CD4-positive, alpha-beta T cell treated with Interleukin-1 beta for 1 hour (primary cell): ENCODE results near the gene REC8.

Experiments
- DNase-seq, 2 donors: peaks; one replicate each; pipeline ENCODE4 v3.0.0-alpha.2; 2020 to 2022

REC8 gene

GRCh38 chr14:24139272-24139934 lies 32.5 kb upstream of the REC8 start:
- DNase-seq: peak in 1 of 2 donors; percentile 31

- peak; percentile 99 for DNase-seq
Measured at GRCh38 chr14:24141097-24141880, 30.6 kb upstream of the REC8 start, which contains the start of gene EMC9. Gene EMC9 (minus strand): TSS chr14:24141591. CDS start chr14:24141304, 287 bp downstream.

GRCh38 chr14:24143511-24143910 lies 28.4 kb upstream of the REC8 start:
- no peak for DNase-seq

GRCh38 chr14:24144451-24144850 lies 27.4 kb upstream of the REC8 start:
- DNase-seq: no peak

- DNase-seq: no peak
Measured at GRCh38 chr14:24145219-24145618, 26.7 kb upstream of the REC8 start.

GRCh38 chr14:24145690-24146452 lies 26.0 kb upstream of the REC8 start:
- no peak for DNase-seq

GRCh38 chr14:24146453-24146977 lies 25.4 kb upstream of the REC8 start, which contains the start of gene PSME2:
Gene PSME2 (minus strand): TSS chr14:24146610. CDS start chr14:24146581, 29 bp downstream.
- peak; percentile 87 to 92 for DNase-seq

- DNase-seq: peak; percentile 97
Measured at GRCh38 chr14:24146978-24147760, 24.7 kb upstream of the REC8 start, which contains the start of gene RNF31. Gene RNF31 (plus strand): TSS chr14:24147498. CDS start chr14:24147699, 201 bp downstream.

- DNase-seq: no peak
Measured at GRCh38 chr14:24147761-24148428, 24.0 kb upstream of the REC8 start.

- DNase-seq: no peak
Measured at GRCh38 chr14:24149302-24149969, 22.4 kb upstream of the REC8 start.

- DNase-seq: no peak
Measured at GRCh38 chr14:24150061-24150460, 21.8 kb upstream of the REC8 start.

GRCh38 chr14:24150567-24150966 lies 21.3 kb upstream of the REC8 start:
- no peak for DNase-seq

- DNase-seq: no peak
Measured at GRCh38 chr14:24150993-24151392, 20.9 kb upstream of the REC8 start.

GRCh38 chr14:24151404-24152080 lies 20.3 kb upstream of the REC8 start:
- no peak for DNase-seq

- no peak for DNase-seq
Measured at GRCh38 chr14:24155100-24155499, 16.8 kb upstream of the REC8 start.

GRCh38 chr14:24156840-24157239 lies 15.0 kb upstream of the REC8 start:
- no peak for DNase-seq

GRCh38 chr14:24157331-24157730 lies 14.5 kb upstream of the REC8 start:
- DNase-seq: no peak

- no peak for DNase-seq
Measured at GRCh38 chr14:24159777-24160498, 11.9 kb upstream of the REC8 start.

- no peak for DNase-seq
Measured at GRCh38 chr14:24160499-24160849, 11.4 kb upstream of the REC8 start.
